GM18873 (cell line): ENCODE data around the gene MYH14.

Experiments used
- ATAC-seq: cut with Tn5 transposase; IDR thresholded peaks from one replicate; pipeline ENCODE4 v1.9.1; 2021; ENCODE audit warnings: mild to moderate bottlenecking, moderate library complexity, moderate number of reproducible peaks; ENCODE audit not compliant: unreplicated experiment, low FRiP score

The MYH14 gene

GRCh38 chr19:50252111-50252886, 48.9 kb downstream of the MYH14 start:
- ATAC-seq = no peak

- no peak for ATAC-seq
Observed at GRCh38 chr19:50252887-50253268, 49.5 kb downstream of the MYH14 start.

GRCh38 chr19:50255115-50255514, 51.7 kb downstream of the MYH14 start:
- no peak for ATAC-seq

- no peak for ATAC-seq
Observed at GRCh38 chr19:50257141-50257540, 53.7 kb downstream of the MYH14 start.

GRCh38 chr19:50258918-50259372, 55.5 kb downstream of the MYH14 start:
- ATAC-seq = no peak

- ATAC-seq = no peak
Observed at GRCh38 chr19:50261446-50261970, 58.1 kb downstream of the MYH14 start.

- no peak for ATAC-seq
Observed at GRCh38 chr19:50263176-50263575, 59.8 kb downstream of the MYH14 start.

- no peak for ATAC-seq
Observed at GRCh38 chr19:50264483-50265186, 61.2 kb downstream of the MYH14 start.

GRCh38 chr19:50266041-50266440, 62.6 kb downstream of the MYH14 start:
- no peak for ATAC-seq

GRCh38 chr19:50266896-50267295, 63.5 kb downstream of the MYH14 start:
- ATAC-seq = no peak

GRCh38 chr19:50268041-50268440, 64.6 kb downstream of the MYH14 start:
- no peak for ATAC-seq

- no peak for ATAC-seq
Observed at GRCh38 chr19:50268501-50268900, 65.1 kb downstream of the MYH14 start.

GRCh38 chr19:50269653-50270052, 66.2 kb downstream of the MYH14 start:
- no peak for ATAC-seq

- ATAC-seq = no peak
Observed at GRCh38 chr19:50272263-50272897, 69.0 kb downstream of the MYH14 start.

- ATAC-seq = no peak
Observed at GRCh38 chr19:50273821-50274220, 70.4 kb downstream of the MYH14 start.

GRCh38 chr19:50275577-50276368, 72.4 kb downstream of the MYH14 start:
- ATAC-seq = no peak

GRCh38 chr19:50276370-50277063, 73.1 kb downstream of the MYH14 start:
- ATAC-seq = no peak

- no peak for ATAC-seq
Observed at GRCh38 chr19:50277966-50278580, 74.7 kb downstream of the MYH14 start.

GRCh38 chr19:50280074-50280473, 76.7 kb downstream of the MYH14 start:
- no peak for ATAC-seq
